ENCODE data around the gene PDXK. TPM values are rescaled to one million over a fixed set of nuclear protein-coding genes. Genes with fewer than 3 reads are reported as not detected.
A peak's percentile ranks its signal among the peaks of the same experiment; 100 is the strongest.

The PDXK gene
- polyA plus RNA-seq, 3 donors, result 128 to 214 (median 210) TPM

DNA sequence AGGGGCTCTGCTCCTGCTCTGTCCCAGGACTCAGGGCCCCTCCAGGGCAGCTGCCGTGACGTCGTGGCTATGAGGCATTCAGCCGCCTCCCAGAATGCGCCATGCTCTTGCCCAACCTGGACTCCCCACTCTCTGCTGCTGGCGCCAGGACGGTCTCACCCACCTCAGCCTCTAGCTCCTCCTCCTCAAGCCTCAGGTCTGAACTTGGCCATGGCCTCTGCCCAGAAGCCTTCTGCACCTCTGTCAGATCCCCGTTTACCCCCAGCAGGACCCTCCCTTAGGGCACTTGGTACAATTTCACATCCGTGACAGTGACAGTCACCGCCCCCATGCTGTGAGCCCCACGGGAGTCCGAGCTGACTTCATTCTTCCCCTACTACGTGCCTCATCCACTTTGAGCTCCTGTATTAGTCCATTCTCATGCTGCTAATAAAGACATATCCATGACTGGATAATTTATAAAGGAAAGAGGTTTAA, 52.3 kb downstream of the PDXK start:
- Histone ChIP-seq H3K4me3 (replicated peaks in 1 of 3; ENCODE audit: low read depth in 2 of 3, low read length in 3 of 3) (no peak overlapping the region), H3K79me2 (ENCODE audit: insufficient read depth, low read length) (peaks cover 16% of the 10 kb centered on the region), H3K9ac (ENCODE audit: insufficient read depth, low read length, poor library complexity, severe bottlenecking) (no peak overlapping the region), H3K36me3 (replicated peaks in 1 of 2; ENCODE audit: control insufficient read depth in 1 of 2, insufficient read depth in 2 of 2, low read length in 2 of 2) (peaks cover 18 to 26% of the 10 kb centered on the region in 2 donors), H3K27ac (ENCODE audit: low read depth in 1 of 2, low read length in 2 of 2) (no peak overlapping the region), H4K20me1 (ENCODE audit: insufficient read depth, low read length) (peaks cover 38% of the 10 kb centered on the region), H3K4me2 (replicated peaks; ENCODE audit: extremely low read depth, low read length, poor library complexity, severe bottlenecking) (no peak overlapping the region), H3K4me1 (ENCODE audit: control insufficient read depth in 1 of 2, insufficient read depth in 2 of 2, low read length in 2 of 2) (peaks cover 24 to 35% of the 10 kb centered on the region in 2 donors), H3K27me3 (ENCODE audit: control insufficient read depth in 2 of 2, insufficient read depth in 2 of 2, low read length in 2 of 2) (no peaks in the 10 kb centered on the region), H3K9me3 (replicated peaks in 1 of 2; ENCODE audit: control insufficient read depth in 1 of 2, insufficient read depth in 1 of 2, low read length in 2 of 2) (peaks cover 0 to 11% of the 10 kb centered on the region in 2 donors), H2AFZ (ENCODE audit: insufficient read depth, low read depth, low read length, poor library complexity, severe bottlenecking) (no peak overlapping the region)
- H3K4me3 Mint-ChIP-seq, result no peak overlapping the region
- TF ChIP-seq, protein P1, sequence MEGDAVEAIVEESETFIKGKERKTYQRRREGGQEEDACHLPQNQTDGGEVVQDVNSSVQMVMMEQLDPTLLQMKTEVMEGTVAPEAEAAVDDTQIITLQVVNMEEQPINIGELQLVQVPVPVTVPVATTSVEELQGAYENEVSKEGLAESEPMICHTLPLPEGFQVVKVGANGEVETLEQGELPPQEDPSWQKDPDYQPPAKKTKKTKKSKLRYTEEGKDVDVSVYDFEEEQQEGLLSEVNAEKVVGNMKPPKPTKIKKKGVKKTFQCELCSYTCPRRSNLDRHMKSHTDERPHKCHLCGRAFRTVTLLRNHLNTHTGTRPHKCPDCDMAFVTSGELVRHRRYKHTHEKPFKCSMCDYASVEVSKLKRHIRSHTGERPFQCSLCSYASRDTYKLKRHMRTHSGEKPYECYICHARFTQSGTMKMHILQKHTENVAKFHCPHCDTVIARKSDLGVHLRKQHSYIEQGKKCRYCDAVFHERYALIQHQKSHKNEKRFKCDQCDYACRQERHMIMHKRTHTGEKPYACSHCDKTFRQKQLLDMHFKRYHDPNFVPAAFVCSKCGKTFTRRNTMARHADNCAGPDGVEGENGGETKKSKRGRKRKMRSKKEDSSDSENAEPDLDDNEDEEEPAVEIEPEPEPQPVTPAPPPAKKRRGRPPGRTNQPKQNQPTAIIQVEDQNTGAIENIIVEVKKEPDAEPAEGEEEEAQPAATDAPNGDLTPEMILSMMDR (IDR thresholded peaks at IDR 0.05), result no peak
- WGBS (ENCODE audit: insufficient coverage), result 77% methylated on average over 10 of the region's 13 CpGs
- peaks cover 29% of the 10 kb centered on the region in 2 donors for H3K36me3 Mint-ChIP-seq
- H3K4me1 Mint-ChIP-seq, result peaks cover 39% of the 10 kb centered on the region
- DNase-seq, result peak in 1 of 3 donors; percentile 40
- intact Hi-C loops (cut with micrococcal nuclease), result no loop called here
- peaks cover 5 to 16% (median 9%) of the 10 kb centered on the region in 7 donors for H3K9me3 Mint-ChIP-seq
- peak overlapping the region in 4 of 7 donors; percentile 30 to 70 (median 56) for H3K27ac Mint-ChIP-seq
- peaks cover 2 to 5% (median 5%) of the 10 kb centered on the region in 3 donors for H3K27me3 Mint-ChIP-seq (ENCODE audit: low read depth in 3 of 3)

DNA sequence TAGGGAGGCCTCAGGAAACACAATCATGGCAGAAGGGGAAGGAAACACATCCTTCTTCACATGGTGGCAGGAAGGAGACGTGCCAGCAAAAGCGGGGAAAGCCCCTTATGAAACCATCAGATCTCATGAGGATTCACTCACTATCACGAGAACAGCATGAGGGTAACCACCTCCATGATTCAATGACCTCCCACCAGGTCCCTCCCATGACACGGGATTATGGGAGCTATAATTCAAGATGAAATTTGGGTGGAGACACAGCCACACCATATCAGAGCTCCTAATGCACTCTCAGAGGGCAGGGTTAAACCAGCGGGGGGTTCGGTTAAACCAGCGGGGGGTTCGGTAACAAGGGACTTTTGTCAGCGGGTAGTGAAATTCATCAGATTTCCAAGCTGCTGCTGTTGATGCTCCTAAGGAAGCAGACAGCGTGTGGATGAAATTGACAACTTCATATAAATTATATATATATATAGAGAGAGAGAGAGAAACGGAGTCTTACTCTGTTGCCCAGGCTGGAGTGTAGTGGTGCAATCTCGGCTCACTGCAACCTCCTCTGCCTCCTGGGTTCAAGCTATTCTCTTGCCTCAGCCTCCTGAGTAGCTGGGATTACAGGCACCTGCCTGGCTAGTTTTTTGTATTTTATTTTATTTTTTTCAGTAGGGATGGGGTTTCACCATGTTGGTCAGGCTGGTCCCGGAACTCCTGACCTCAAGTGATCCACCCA, 52.9 kb downstream of the PDXK start:
- peaks cover 2 to 5% (median 5%) of the 10 kb centered on the region in 3 donors for H3K27me3 Mint-ChIP-seq (ENCODE audit: low read depth in 3 of 3)
- Histone ChIP-seq H3K9ac (ENCODE audit: insufficient read depth, low read length, poor library complexity, severe bottlenecking) (no peak overlapping the region), H2AFZ (ENCODE audit: insufficient read depth, low read depth, low read length, poor library complexity, severe bottlenecking) (no peak overlapping the region), H3K27me3 (ENCODE audit: control insufficient read depth in 2 of 2, insufficient read depth in 2 of 2, low read length in 2 of 2) (no peaks in the 10 kb centered on the region), H3K4me1 (ENCODE audit: control insufficient read depth in 1 of 2, insufficient read depth in 2 of 2, low read length in 2 of 2) (peaks cover 24 to 39% of the 10 kb centered on the region in 2 donors), H4K20me1 (ENCODE audit: insufficient read depth, low read length) (peaks cover 38% of the 10 kb centered on the region), H3K27ac (ENCODE audit: low read depth in 1 of 2, low read length in 2 of 2) (no peak overlapping the region), H3K4me2 (replicated peaks; ENCODE audit: extremely low read depth, low read length, poor library complexity, severe bottlenecking) (no peak overlapping the region), H3K79me2 (ENCODE audit: insufficient read depth, low read length) (peaks cover 16% of the 10 kb centered on the region), H3K9me3 (replicated peaks in 1 of 2; ENCODE audit: control insufficient read depth in 1 of 2, insufficient read depth in 1 of 2, low read length in 2 of 2) (peaks cover 0 to 11% of the 10 kb centered on the region in 2 donors), H3K4me3 (replicated peaks in 1 of 3; ENCODE audit: low read depth in 2 of 3, low read length in 3 of 3) (no peak overlapping the region), H3K36me3 (replicated peaks in 1 of 2; ENCODE audit: control insufficient read depth in 1 of 2, insufficient read depth in 2 of 2, low read length in 2 of 2) (peaks cover 18 to 26% of the 10 kb centered on the region in 2 donors)
- H3K9me3 Mint-ChIP-seq, result peaks cover 5 to 16% (median 9%) of the 10 kb centered on the region in 7 donors
- TF ChIP-seq, protein P1 (IDR thresholded peaks at IDR 0.05), result no peak
- peak overlapping the region in 6 of 7 donors; percentile 4 to 78 (median 42) for H3K27ac Mint-ChIP-seq
- H3K4me3 Mint-ChIP-seq, result no peak overlapping the region
- peaks cover 39% of the 10 kb centered on the region for H3K4me1 Mint-ChIP-seq
- WGBS (ENCODE audit: insufficient coverage), result no CpG with 5 or more reads among the region's 13 CpGs
- DNase-seq, result peak; percentile 42 to 88 (median 58)
- H3K36me3 Mint-ChIP-seq, result peaks cover 29% of the 10 kb centered on the region in 2 donors
- intact Hi-C loops (cut with micrococcal nuclease), result no loop called here

Measured in CD14-positive monocyte (primary cell).